HL-60 (cell line): ENCODE measurements around the gene STXBP4.

Experiments used
- DNase-seq, 2 experiments: peaks; one replicate each; pipeline ENCODE4 v3.0.0-alpha.2; 2010 to 2020; ENCODE audit warnings: low read depth in 1 of 2, low spot score in 1 of 2
- H3K27ac ChIP-seq: fragments of 250-450 bp; sonication (Bioruptor Pico); replicated peaks from 2 replicates; pipeline ENCODE4 v1.5.1; 2020; ENCODE audit warnings: mild to moderate bottlenecking, moderate library complexity
- H3K27me3 ChIP-seq: fragments of 250-450 bp; sonication (Bioruptor Pico); 2 replicates; pipeline ENCODE4 v1.5.1; 2021; ENCODE audit warnings: mild to moderate bottlenecking, moderate library complexity; ENCODE audit not compliant: insufficient read depth, poor library complexity, severe bottlenecking
- H3K4me3 ChIP-seq: replicated peaks from 2 replicates; pipeline ENCODE4 v1.5.1; 2011; ENCODE audit warnings: mild to moderate bottlenecking, control low read depth, low read length; ENCODE audit not compliant: insufficient read depth
- GABPA ChIP-seq: IDR thresholded peaks from 2 replicates; pipeline ENCODE4 v1.6.1; 2012; ENCODE audit warnings: low read depth
- POLR2AphosphoS5 ChIP-seq: IDR thresholded peaks from 2 replicates; pipeline ENCODE4 v1.6.1; 2012; ENCODE audit warnings: low read depth
- REST ChIP-seq: IDR thresholded peaks from 2 replicates; pipeline ENCODE4 v1.6.1; 2012; ENCODE audit warnings: low read depth; ENCODE audit not compliant: insufficient replicate concordance
- SPI1 ChIP-seq: IDR thresholded peaks from 2 replicates; pipeline ENCODE4 v1.6.1; 2012; ENCODE audit warnings: low read depth, mild to moderate bottlenecking, borderline replicate concordance
- TF ChIP-seq, protein P1 (sequence below): IDR thresholded peaks from one replicate; pipeline ENCODE4 v1.5.1; 2011; ENCODE audit warnings: low read length, control low read depth, inconsistent platforms; ENCODE audit not compliant: insufficient read depth

STXBP4 gene

GRCh38 chr17:54990118-54990517, 21.6 kb downstream of the STXBP4 start:
- TF ChIP-seq REST (no peak), SPI1 (no peak)
- DNase-seq: no peak
- no peaks in the 10 kb centered on the region for H3K27me3 ChIP-seq
- no peak overlapping the region for H3K27ac ChIP-seq
- no peak overlapping the region for H3K4me3 ChIP-seq

- TF ChIP-seq, protein P1, sequence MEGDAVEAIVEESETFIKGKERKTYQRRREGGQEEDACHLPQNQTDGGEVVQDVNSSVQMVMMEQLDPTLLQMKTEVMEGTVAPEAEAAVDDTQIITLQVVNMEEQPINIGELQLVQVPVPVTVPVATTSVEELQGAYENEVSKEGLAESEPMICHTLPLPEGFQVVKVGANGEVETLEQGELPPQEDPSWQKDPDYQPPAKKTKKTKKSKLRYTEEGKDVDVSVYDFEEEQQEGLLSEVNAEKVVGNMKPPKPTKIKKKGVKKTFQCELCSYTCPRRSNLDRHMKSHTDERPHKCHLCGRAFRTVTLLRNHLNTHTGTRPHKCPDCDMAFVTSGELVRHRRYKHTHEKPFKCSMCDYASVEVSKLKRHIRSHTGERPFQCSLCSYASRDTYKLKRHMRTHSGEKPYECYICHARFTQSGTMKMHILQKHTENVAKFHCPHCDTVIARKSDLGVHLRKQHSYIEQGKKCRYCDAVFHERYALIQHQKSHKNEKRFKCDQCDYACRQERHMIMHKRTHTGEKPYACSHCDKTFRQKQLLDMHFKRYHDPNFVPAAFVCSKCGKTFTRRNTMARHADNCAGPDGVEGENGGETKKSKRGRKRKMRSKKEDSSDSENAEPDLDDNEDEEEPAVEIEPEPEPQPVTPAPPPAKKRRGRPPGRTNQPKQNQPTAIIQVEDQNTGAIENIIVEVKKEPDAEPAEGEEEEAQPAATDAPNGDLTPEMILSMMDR: no peak
- TF ChIP-seq POLR2AphosphoS5: no peak
- no peak for TF ChIP-seq SPI1
- no peak for TF ChIP-seq GABPA
- TF ChIP-seq REST: no peak
- DNase-seq: no peak
Measured at GRCh38 chr17:54991567-54991966, 23.0 kb downstream of the STXBP4 start.

GRCh38 chr17:54992797-54993639, 24.5 kb downstream of the STXBP4 start:
- Histone ChIP-seq H3K27me3 (no peaks in the 10 kb centered on the region), H3K27ac (no peak overlapping the region), H3K4me3 (no peak overlapping the region)
- no peak for TF ChIP-seq GABPA
- TF ChIP-seq, protein P1: peak; percentile 14
- peak in 1 of 2 experiments; percentile 30 for DNase-seq

More at GRCh38 chr17:54991567-54991966, 23.0 kb downstream of the STXBP4 start:
- Histone ChIP-seq H3K4me3 (no peak overlapping the region), H3K27me3 (no peaks in the 10 kb centered on the region), H3K27ac (no peak overlapping the region)

- Histone ChIP-seq H3K27ac (no peak overlapping the region), H3K27me3 (no peaks in the 10 kb centered on the region), H3K4me3 (no peak overlapping the region)
- DNase-seq: no peak
- TF ChIP-seq, protein P1: no peak
- TF ChIP-seq REST (no peak), POLR2AphosphoS5 (no peak), SPI1 (no peak), GABPA (no peak)
Measured at GRCh38 chr17:54996441-54996840, 27.9 kb downstream of the STXBP4 start.
